ENCODE measurements around the gene PLEKHN1. TPM values are rescaled to one million over a fixed set of nuclear protein-coding genes. Genes with fewer than 3 reads are reported as not detected.

PLEKHN1 gene
- total and polyA plus RNA-seq, 8 donors: 0.16 to 2.8 (median 0.47) TPM

- intact Hi-C loops (cut with DNase I): no loop called here
- no peak for FAIRE-seq
- no peak for TF ChIP-seq CTCF (IDR thresholded peaks at IDR 0.05)
- no peak overlapping the region for H3K4me3 ChIP-seq
- DNase-seq: no peak
- H3K9me3 ChIP-seq: no peaks in the 10 kb centered on the region
- no peaks in the 10 kb centered on the region for H3K4me1 ChIP-seq
- ATAC-seq: no peak
- H3K27ac ChIP-seq: no peak overlapping the region
- 93 to 95% methylated on average over 15 of the region's 15 CpGs for WGBS, 2 donors
- peaks cover 5 to 68% (median 30%) of the 10 kb centered on the region in 3 donors for H3K36me3 ChIP-seq
- H3K27me3 ChIP-seq: no peaks in the 10 kb centered on the region
Observed at GRCh38 chr1:947958-948357, 18.3 kb upstream of the PLEKHN1 start.

GRCh38 chr1:950268-950667, 16.0 kb upstream of the PLEKHN1 start:
- intact Hi-C loops (cut with DNase I): no loop called here
- ATAC-seq (no peak), FAIRE-seq (no peak), DNase-seq (no peak)
- WGBS, 2 donors: 92 to 96% methylated on average over 9 of the region's 9 CpGs
- Histone ChIP-seq H3K9me3 (no peaks in the 10 kb centered on the region), H3K4me1 (no peaks in the 10 kb centered on the region), H3K4me3 (no peak overlapping the region), H3K36me3 (peaks cover 9 to 81% (median 43%) of the 10 kb centered on the region in 3 donors), H3K27ac (no peak overlapping the region), H3K27me3 (no peaks in the 10 kb centered on the region)
- no peak for TF ChIP-seq CTCF (IDR thresholded peaks at IDR 0.05)

- ATAC-seq (no peak), DNase-seq (no peak), FAIRE-seq (no peak)
- no peaks in the 10 kb centered on the region for H3K4me1 ChIP-seq
- peaks cover 9 to 80% (median 44%) of the 10 kb centered on the region in 3 donors for H3K36me3 ChIP-seq
- no peak overlapping the region for H3K4me3 ChIP-seq
- no peaks in the 10 kb centered on the region for H3K27me3 ChIP-seq
- no peak overlapping the region for H3K27ac ChIP-seq
- no peaks in the 10 kb centered on the region for H3K9me3 ChIP-seq
- WGBS, 2 donors: 95 to 96% methylated on average over 23 of the region's 23 CpGs
- TF ChIP-seq CTCF (IDR thresholded peaks at IDR 0.05): no peak
- intact Hi-C loops (cut with DNase I): no loop called here
Observed at GRCh38 chr1:950881-951280, 15.4 kb upstream of the PLEKHN1 start.

GRCh38 chr1:951364-951763, 14.9 kb upstream of the PLEKHN1 start:
- 79 to 86% methylated on average over 6 of the region's 6 CpGs for WGBS, 2 donors
- peaks cover 9 to 80% (median 49%) of the 10 kb centered on the region in 3 donors for H3K36me3 ChIP-seq
- TF ChIP-seq CTCF (IDR thresholded peaks at IDR 0.05): no peak
- DNase-seq (no peak), ATAC-seq (no peak), FAIRE-seq (no peak)
- intact Hi-C loops (cut with DNase I): no loop called here
- H3K27me3 ChIP-seq: no peaks in the 10 kb centered on the region
- no peaks in the 10 kb centered on the region for H3K9me3 ChIP-seq
- no peaks in the 10 kb centered on the region for H3K4me1 ChIP-seq
- H3K4me3 ChIP-seq: no peak overlapping the region
- H3K27ac ChIP-seq: no peak overlapping the region

- no peaks in the 10 kb centered on the region for H3K27me3 ChIP-seq
- H3K9me3 ChIP-seq: no peaks in the 10 kb centered on the region
- no peak for FAIRE-seq
- intact Hi-C loops (cut with DNase I): no loop called here
- TF ChIP-seq CTCF (IDR thresholded peaks at IDR 0.05): no peak
- ATAC-seq: no peak
- DNase-seq: no peak
- no peak overlapping the region for H3K4me3 ChIP-seq
- peaks cover 9 to 81% (median 50%) of the 10 kb centered on the region in 3 donors for H3K36me3 ChIP-seq
- 91 to 98% methylated on average over 15 of the region's 15 CpGs for WGBS, 2 donors
- no peak overlapping the region for H3K27ac ChIP-seq
- no peaks in the 10 kb centered on the region for H3K4me1 ChIP-seq
Observed at GRCh38 chr1:952201-952600, 14.1 kb upstream of the PLEKHN1 start.
